Peyer's patch (tissue), 4 donors: Measurements from ENCODE around the gene PAFAH1B2. TPM values are rescaled to one million over a fixed set of nuclear protein-coding genes. Genes with fewer than 3 reads are reported as not detected.
"Not testable (repeated sequence)": the region's sequence is repeated elsewhere in the genome, so short reads cannot be mapped to it uniquely, and the experiment has no call there.

Experiments used
- DNase-seq, 3 donors: peaks; one replicate each; pipeline ENCODE4 v3.0.0-alpha.2; 2017 to 2019
- H3K27ac ChIP-seq, 4 donors: fragments of 200-600 bp; sonication (generic); one replicate each; pipeline ENCODE4 v1.5.1; 2016 to 2019
- H3K27me3 ChIP-seq, 2 donors: fragments of 200-600 bp; sonication (generic); one replicate each; pipeline ENCODE4 v1.5.1; 2019
- H3K36me3 ChIP-seq, 3 donors: fragments of 200-600 bp; sonication (generic); one replicate each; pipeline ENCODE4 v1.5.1; 2016 to 2019
- H3K4me1 ChIP-seq, 4 donors: fragments of 200-600 bp; sonication (generic); one replicate each; pipeline ENCODE4 v1.5.1; 2016 to 2019
- H3K4me3 ChIP-seq, 4 donors: fragments of 200-600 bp; sonication (generic); 1 replicate in 3 of 4; 2 replicates in 1 of 4; pipeline ENCODE4 v1.5.1; 2016 to 2019; ENCODE audit warnings: mild to moderate bottlenecking in 1 of 4
- H3K9me3 ChIP-seq, 4 donors: fragments of 200-600 bp; sonication (generic); one replicate each; pipeline ENCODE4 v1.5.1; 2016 to 2019; ENCODE audit warnings: mild to moderate bottlenecking in 1 of 4
- POLR2A ChIP-seq, 2 donors: fragments of 450-650 bp; IDR thresholded peaks; one replicate each; pipeline ENCODE4 v1.5.1; 2017; ENCODE audit warnings: antibody characterized with exemption in 2 of 2, mild to moderate bottlenecking in 2 of 2, moderate library complexity in 2 of 2
- total RNA-seq, 4 donors: library from RNA; depleted of rRNA; stranded (reverse); fragments of >200 nt; gene quantifications; one replicate each; pipeline ENCODE4 v1.1.0, GENCODE V29; 2016
- TF ChIP-seq, protein P1 (sequence below), 6 experiments: fragments of 450-650 bp in 4 of 6; fragments of 200-600 bp in 2 of 6; sonication (generic) in 1 of 6; IDR thresholded peaks; one replicate each; pipeline ENCODE4 v1.5.1; 2017 to 2019; ENCODE audit warnings: antibody characterized with exemption in 6 of 6, mild to moderate bottlenecking in 3 of 6, moderate library complexity in 1 of 6

Gene PAFAH1B2
- total RNA-seq, 4 donors from 2014 or later, result 45.4 to 96.2 (median 66.9) TPM

GRCh38 chr11:117208710-117209109 is 64.6 kb downstream of the PAFAH1B2 start:
- not testable (repeated sequence) for DNase-seq, H3K9me3 ChIP-seq, H3K27ac ChIP-seq

GRCh38 chr11:117209351-117210125 is 65.5 kb downstream of the PAFAH1B2 start:
- H3K9me3 ChIP-seq, H3K27me3 ChIP-seq, DNase-seq, H3K4me3 ChIP-seq, H3K27ac ChIP-seq, H3K4me1 ChIP-seq: not testable (repeated sequence)
- peaks cover 0 to 51% (median 0%) of the 10 kb centered on the region in 3 donors for H3K36me3 ChIP-seq

More at GRCh38 chr11:117208710-117209109, 64.6 kb downstream of the PAFAH1B2 start:
- not testable (repeated sequence) for H3K4me3 ChIP-seq, H3K27me3 ChIP-seq, H3K4me1 ChIP-seq
- H3K36me3 ChIP-seq, result peaks cover 0 to 52% (median 0%) of the 10 kb centered on the region in 3 donors

- DNase-seq, result no peak
- H3K4me3 ChIP-seq, result no peak overlapping the region
- no peaks in the 10 kb centered on the region for H3K27me3 ChIP-seq
- TF ChIP-seq POLR2A (IDR thresholded peaks at IDR 0.05), result no peak
- TF ChIP-seq, protein P1, sequence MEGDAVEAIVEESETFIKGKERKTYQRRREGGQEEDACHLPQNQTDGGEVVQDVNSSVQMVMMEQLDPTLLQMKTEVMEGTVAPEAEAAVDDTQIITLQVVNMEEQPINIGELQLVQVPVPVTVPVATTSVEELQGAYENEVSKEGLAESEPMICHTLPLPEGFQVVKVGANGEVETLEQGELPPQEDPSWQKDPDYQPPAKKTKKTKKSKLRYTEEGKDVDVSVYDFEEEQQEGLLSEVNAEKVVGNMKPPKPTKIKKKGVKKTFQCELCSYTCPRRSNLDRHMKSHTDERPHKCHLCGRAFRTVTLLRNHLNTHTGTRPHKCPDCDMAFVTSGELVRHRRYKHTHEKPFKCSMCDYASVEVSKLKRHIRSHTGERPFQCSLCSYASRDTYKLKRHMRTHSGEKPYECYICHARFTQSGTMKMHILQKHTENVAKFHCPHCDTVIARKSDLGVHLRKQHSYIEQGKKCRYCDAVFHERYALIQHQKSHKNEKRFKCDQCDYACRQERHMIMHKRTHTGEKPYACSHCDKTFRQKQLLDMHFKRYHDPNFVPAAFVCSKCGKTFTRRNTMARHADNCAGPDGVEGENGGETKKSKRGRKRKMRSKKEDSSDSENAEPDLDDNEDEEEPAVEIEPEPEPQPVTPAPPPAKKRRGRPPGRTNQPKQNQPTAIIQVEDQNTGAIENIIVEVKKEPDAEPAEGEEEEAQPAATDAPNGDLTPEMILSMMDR (IDR thresholded peaks at IDR 0.05), result no peak
- H3K36me3 ChIP-seq, result peaks cover 0 to 51% (median 0%) of the 10 kb centered on the region in 3 donors
- H3K9me3 ChIP-seq, result no peaks in the 10 kb centered on the region
- no peak overlapping the region for H3K27ac ChIP-seq
- no peaks in the 10 kb centered on the region for H3K4me1 ChIP-seq
Measured at GRCh38 chr11:117210620-117211019, 66.5 kb downstream of the PAFAH1B2 start.

DNA sequence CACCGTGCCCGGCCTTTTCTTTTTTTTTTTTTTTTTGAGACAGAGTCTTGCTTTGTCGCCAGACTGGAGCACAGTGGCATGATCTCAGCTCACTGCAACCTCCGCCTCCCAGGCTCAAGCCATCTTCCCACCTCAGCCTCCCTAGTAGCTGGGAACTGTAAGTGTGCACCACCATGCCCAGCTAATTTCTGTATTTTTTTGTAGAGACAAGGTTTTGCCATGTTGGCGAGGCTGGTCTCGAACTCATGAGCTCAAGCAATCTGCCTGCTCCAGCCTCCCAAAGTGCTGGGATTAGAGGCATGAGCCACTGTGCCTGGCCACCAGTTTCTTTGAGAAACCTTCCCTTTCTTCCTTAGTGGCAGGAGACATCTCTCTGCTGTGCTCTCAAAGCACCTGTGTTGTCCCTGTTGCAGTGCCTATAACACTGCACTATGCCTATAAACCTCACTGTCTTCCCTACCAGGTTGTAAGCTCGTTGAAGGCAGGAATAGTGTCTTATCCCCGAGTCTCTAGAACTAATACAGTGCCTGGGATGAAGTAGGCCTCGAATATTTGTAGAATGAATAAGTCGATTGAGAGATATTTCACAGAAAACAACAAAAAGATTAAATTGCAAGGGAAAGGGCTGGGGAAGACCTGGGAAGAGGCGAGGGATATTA is 68.7 kb downstream of the PAFAH1B2 start:
- Histone ChIP-seq H3K4me1 (no peaks in the 10 kb centered on the region), H3K36me3 (peaks cover 0 to 72% (median 0%) of the 10 kb centered on the region in 3 donors), H3K27ac (no peak overlapping the region), H3K9me3 (no peaks in the 10 kb centered on the region), H3K27me3 (no peaks in the 10 kb centered on the region), H3K4me3 (no peak overlapping the region)
- DNase-seq, result no peak
- TF ChIP-seq POLR2A (IDR thresholded peaks at IDR 0.05), result no peak
- TF ChIP-seq, protein P1 (IDR thresholded peaks at IDR 0.05), result no peak

GRCh38 chr11:117214404-117215110 is 70.5 kb downstream of the PAFAH1B2 start:
- TF ChIP-seq, protein P1 (IDR thresholded peaks at IDR 0.05), result no peak
- no peak for TF ChIP-seq POLR2A (IDR thresholded peaks at IDR 0.05)
- peaks cover 0 to 9% (median 0%) of the 10 kb centered on the region in 4 donors for H3K4me1 ChIP-seq
- DNase-seq, result no peak
- no peak overlapping the region for H3K4me3 ChIP-seq
- peaks cover 0 to 87% (median 0%) of the 10 kb centered on the region in 3 donors for H3K36me3 ChIP-seq
- no peaks in the 10 kb centered on the region for H3K27me3 ChIP-seq
- H3K27ac ChIP-seq, result no peak overlapping the region
- no peaks in the 10 kb centered on the region for H3K9me3 ChIP-seq

- no peak for TF ChIP-seq POLR2A (IDR thresholded peaks at IDR 0.05)
- TF ChIP-seq, protein P1 (IDR thresholded peaks at IDR 0.05), result no peak
- Histone ChIP-seq H3K36me3 (peaks cover 0 to 82% (median 0%) of the 10 kb centered on the region in 3 donors), H3K4me1 (peaks cover 0 to 38% (median 7%) of the 10 kb centered on the region in 4 donors), H3K27me3 (no peaks in the 10 kb centered on the region), H3K9me3 (no peaks in the 10 kb centered on the region), H3K27ac (peak overlapping the region; percentile 49 to 86 (median 68)), H3K4me3 (no peak overlapping the region)
- DNase-seq, result no peak
Measured at GRCh38 chr11:117217141-117218084, 73.3 kb downstream of the PAFAH1B2 start.
